ENCODE data around the gene ATP8A2.

The ATP8A2 gene

DNA sequence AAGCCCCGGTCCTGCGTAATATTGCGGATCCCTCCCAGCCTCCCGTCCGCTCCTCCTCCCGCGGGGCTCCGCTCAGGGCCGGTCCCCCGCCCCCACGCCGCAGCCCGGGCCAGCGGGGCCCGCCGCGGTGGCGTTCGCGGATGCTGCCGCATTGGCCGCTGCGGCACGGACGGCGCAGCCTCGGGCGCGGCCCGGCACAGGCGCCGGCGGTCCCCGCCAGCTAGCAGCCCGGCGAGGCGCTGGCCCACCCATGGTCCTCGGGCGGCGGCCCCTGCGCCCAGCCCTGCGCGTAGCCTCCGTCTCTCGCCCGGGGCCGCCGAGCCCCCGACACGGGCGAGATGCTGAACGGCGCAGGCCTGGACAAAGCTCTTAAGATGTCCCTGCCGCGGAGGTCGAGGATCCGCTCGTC, at the start of gene ATP8A2:
TSS of gene ATP8A2 (plus strand) at position 100 of the 409 bp plus-strand sequence. CDS start at position 339, 239 bp downstream.
- in situ Hi-C loops (cut with MboI; ENCODE audit: low sequenced_read_pairs, unreplicated experiment) = no loop called here
- peak; percentile 45 for DNase-seq (ENCODE audit: low spot score)

GRCh38 chr13:25324100-25324499, 47.7 kb upstream of the ATP8A2 start:
- TF ChIP-seq, protein P1, sequence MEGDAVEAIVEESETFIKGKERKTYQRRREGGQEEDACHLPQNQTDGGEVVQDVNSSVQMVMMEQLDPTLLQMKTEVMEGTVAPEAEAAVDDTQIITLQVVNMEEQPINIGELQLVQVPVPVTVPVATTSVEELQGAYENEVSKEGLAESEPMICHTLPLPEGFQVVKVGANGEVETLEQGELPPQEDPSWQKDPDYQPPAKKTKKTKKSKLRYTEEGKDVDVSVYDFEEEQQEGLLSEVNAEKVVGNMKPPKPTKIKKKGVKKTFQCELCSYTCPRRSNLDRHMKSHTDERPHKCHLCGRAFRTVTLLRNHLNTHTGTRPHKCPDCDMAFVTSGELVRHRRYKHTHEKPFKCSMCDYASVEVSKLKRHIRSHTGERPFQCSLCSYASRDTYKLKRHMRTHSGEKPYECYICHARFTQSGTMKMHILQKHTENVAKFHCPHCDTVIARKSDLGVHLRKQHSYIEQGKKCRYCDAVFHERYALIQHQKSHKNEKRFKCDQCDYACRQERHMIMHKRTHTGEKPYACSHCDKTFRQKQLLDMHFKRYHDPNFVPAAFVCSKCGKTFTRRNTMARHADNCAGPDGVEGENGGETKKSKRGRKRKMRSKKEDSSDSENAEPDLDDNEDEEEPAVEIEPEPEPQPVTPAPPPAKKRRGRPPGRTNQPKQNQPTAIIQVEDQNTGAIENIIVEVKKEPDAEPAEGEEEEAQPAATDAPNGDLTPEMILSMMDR (IDR thresholded peaks at IDR 0.05; ENCODE audit: borderline replicate concordance, control extremely low read depth, extremely low read depth, insufficient read depth, missing control alignments) = no peak
- DNase-seq (ENCODE audit: low spot score) = no peak
- in situ Hi-C loops (cut with MboI; ENCODE audit: low sequenced_read_pairs, unreplicated experiment) = no loop called here

More for the DNA sequence above, at the start of gene ATP8A2:
- TF ChIP-seq, protein P1 (IDR thresholded peaks at IDR 0.05; ENCODE audit: borderline replicate concordance, control extremely low read depth, extremely low read depth, insufficient read depth, missing control alignments) = no peak

- in situ Hi-C loops (cut with MboI; ENCODE audit: low sequenced_read_pairs, unreplicated experiment) = no loop called here
- TF ChIP-seq, protein P1 (IDR thresholded peaks at IDR 0.05; ENCODE audit: borderline replicate concordance, control extremely low read depth, extremely low read depth, insufficient read depth, missing control alignments) = no peak
- DNase-seq (ENCODE audit: low spot score) = no peak
Observed at GRCh38 chr13:25329706-25330105, 42.1 kb upstream of the ATP8A2 start.

DNA sequence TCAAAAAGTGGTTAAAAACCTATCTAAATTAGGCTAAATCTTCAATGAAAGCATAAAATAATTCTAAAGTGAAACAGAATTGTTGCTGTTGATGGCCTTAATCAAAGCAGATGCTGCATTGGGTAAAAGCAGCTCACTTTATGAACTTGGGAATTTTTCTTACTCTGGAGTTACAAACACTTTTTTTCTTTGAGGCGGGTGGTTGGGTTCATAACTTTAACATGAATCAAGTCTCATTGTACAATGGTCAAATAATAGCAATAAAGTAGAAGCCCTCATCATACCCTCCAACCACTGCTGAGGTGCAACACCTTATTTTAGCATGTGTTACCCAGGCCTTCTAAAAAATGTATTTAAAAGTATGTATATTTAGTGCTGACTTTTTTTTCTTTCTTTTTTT, 41.2 kb upstream of the ATP8A2 start:
- in situ Hi-C loops (cut with MboI; ENCODE audit: low sequenced_read_pairs, unreplicated experiment) = no loop called here
- TF ChIP-seq, protein P1 (IDR thresholded peaks at IDR 0.05; ENCODE audit: borderline replicate concordance, control extremely low read depth, extremely low read depth, insufficient read depth, missing control alignments) = no peak

DNA sequence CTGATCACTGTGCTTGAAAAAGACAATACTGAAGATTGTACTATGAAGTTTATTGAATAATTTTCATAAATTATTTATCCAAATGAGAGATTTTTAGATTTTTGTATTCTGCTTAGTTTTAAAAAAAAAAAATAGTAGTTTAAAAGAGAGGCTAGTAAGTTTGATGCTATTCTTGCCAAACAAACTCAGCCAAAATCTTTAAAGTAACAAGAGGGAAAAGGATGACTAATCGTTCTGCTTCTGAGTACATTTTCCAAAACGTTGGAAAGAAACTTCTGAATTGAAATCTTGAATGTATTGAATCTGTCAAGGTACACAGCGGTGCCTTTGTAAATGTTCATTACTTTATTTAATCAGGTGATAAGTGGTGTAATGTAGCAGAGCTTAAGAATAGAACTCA, 35.9 kb upstream of the ATP8A2 start:
- in situ Hi-C loops (cut with MboI; ENCODE audit: low sequenced_read_pairs, unreplicated experiment) = no loop called here
- DNase-seq (ENCODE audit: low spot score) = no peak
- TF ChIP-seq, protein P1 (IDR thresholded peaks at IDR 0.05; ENCODE audit: borderline replicate concordance, control extremely low read depth, extremely low read depth, insufficient read depth, missing control alignments) = no peak

More for the DNA sequence above, 41.2 kb upstream of the ATP8A2 start:
- DNase-seq (ENCODE audit: low spot score) = no peak

- TF ChIP-seq, protein P1 (IDR thresholded peaks at IDR 0.05; ENCODE audit: borderline replicate concordance, control extremely low read depth, extremely low read depth, insufficient read depth, missing control alignments) = no peak
- no peak for DNase-seq (ENCODE audit: low spot score)
- in situ Hi-C loops (cut with MboI; ENCODE audit: low sequenced_read_pairs, unreplicated experiment) = no loop called here
Observed at GRCh38 chr13:25345576-25345975, 26.2 kb upstream of the ATP8A2 start.

DNA sequence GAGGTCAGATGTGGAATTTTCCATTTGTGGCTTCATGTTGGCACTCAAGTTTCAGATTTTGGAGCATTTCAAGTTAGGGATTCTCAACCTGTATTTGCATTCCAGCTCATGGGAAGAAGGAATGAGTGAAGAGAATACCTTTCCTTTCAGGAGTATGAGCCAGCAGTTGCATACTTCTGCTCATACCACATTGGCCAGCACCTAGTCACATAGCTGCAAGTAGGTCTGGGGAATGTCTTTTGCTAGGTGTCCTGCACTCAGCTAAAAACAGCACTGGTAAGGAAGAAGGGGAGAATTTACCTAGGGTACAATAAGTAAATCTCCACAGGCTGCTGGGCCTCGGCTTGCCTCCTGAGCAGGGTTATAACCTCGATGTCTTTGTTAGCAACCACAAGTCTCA, 24.6 kb upstream of the ATP8A2 start:
- TF ChIP-seq, protein P1 (IDR thresholded peaks at IDR 0.05; ENCODE audit: borderline replicate concordance, control extremely low read depth, extremely low read depth, insufficient read depth, missing control alignments) = no peak
- no peak for DNase-seq (ENCODE audit: low spot score)
- in situ Hi-C loops (cut with MboI; ENCODE audit: low sequenced_read_pairs, unreplicated experiment) = no loop called here
